ENCODE data around the gene NFKB1. TPM values are rescaled to one million over a fixed set of nuclear protein-coding genes. Genes with fewer than 3 reads are reported as not detected.

The NFKB1 gene
- total and polyA plus RNA-seq, 12 donors, result 8.2 to 49.1 (median 33.9) TPM

DNA sequence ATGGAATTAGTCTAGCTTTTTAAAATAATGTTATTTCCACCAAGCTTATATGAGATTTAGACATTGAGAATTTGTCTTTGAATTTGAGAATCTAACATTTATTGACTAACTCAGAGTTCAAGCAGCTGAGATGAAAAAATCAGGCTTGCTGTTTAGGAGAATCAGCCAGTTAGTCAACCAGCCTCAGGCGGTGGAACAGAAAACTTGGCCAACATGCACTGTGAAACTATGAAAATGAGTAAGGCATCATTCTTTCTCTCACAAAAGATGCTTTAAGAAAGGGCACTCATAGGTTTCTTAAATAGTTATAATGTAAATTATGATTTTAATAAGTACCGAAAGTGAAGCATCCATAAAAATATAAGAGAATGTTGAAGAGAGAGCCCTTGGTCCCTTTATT is 84.2 kb downstream of the NFKB1 start:
- no peak overlapping the region for H3K4me3 ChIP-seq
- 95 to 99% (median 96%) methylated on average over 2 of the region's 2 CpGs for WGBS, 4 donors
- no peak for TF ChIP-seq POLR2A (IDR thresholded peaks at IDR 0.05)
- TF ChIP-seq, protein P1, sequence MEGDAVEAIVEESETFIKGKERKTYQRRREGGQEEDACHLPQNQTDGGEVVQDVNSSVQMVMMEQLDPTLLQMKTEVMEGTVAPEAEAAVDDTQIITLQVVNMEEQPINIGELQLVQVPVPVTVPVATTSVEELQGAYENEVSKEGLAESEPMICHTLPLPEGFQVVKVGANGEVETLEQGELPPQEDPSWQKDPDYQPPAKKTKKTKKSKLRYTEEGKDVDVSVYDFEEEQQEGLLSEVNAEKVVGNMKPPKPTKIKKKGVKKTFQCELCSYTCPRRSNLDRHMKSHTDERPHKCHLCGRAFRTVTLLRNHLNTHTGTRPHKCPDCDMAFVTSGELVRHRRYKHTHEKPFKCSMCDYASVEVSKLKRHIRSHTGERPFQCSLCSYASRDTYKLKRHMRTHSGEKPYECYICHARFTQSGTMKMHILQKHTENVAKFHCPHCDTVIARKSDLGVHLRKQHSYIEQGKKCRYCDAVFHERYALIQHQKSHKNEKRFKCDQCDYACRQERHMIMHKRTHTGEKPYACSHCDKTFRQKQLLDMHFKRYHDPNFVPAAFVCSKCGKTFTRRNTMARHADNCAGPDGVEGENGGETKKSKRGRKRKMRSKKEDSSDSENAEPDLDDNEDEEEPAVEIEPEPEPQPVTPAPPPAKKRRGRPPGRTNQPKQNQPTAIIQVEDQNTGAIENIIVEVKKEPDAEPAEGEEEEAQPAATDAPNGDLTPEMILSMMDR (IDR thresholded peaks at IDR 0.05), result no peak
- H3K36me3 ChIP-seq (replicated peaks in 1 of 2), result peaks cover 0 to 40% of the 10 kb centered on the region in 2 donors
- intact Hi-C loops (cut with DNase I), result no loop called here
- H3K9me3 ChIP-seq (replicated peaks in 1 of 3), result no peaks in the 10 kb centered on the region
- H3K4me1 ChIP-seq (replicated peaks in 1 of 2), result no peaks in the 10 kb centered on the region
- DNase-seq, result no peak
- H3K27me3 ChIP-seq, result no peaks in the 10 kb centered on the region
- no peak overlapping the region for H3K27ac ChIP-seq

DNA sequence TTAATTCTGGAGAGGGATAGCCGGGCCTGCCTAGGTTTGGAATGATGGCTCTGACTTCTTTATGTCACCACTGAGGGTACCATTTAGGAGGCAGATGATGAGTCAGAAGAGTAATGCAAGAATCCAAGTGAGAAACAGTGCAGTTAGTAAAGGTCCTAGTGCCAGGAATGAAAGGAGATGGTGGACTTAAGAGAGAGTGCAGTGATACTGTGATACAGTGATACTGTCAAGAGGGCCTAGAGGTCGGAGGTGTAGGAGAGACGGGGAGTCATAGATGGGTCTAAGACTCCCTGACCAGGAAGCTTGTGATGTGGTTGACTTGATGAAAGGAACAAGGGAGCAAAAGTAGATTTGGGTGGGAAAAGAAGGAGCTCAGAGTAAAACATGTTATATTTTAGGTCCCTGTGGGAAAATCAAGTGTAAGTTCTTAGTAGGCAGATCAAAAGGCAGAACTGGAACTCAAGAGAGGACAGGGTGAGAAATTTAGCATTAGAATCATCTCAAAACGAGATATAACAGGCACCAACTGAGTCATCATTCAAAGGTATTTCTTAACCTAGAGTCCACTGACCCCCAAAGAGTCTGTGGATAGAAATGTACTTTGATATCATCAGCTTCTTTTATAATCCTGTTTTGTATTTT is 85.0 kb downstream of the NFKB1 start:
- H3K4me3 ChIP-seq, result no peak overlapping the region
- DNase-seq, result no peak
- whole genome bisulfite sequencing, 4 donors, result 91 to 94% (median 92%) methylated on average over 4 of the region's 4 CpGs
- H3K4me1 ChIP-seq (replicated peaks in 1 of 2), result no peaks in the 10 kb centered on the region
- no peak for TF ChIP-seq POLR2A (IDR thresholded peaks at IDR 0.05)
- TF ChIP-seq, protein P1 (IDR thresholded peaks at IDR 0.05), result no peak
- peaks cover 0 to 33% of the 10 kb centered on the region in 2 donors for H3K36me3 ChIP-seq (replicated peaks in 1 of 2)
- no peaks in the 10 kb centered on the region for H3K27me3 ChIP-seq
- H3K9me3 ChIP-seq (replicated peaks in 1 of 3), result no peaks in the 10 kb centered on the region
- intact Hi-C loops (cut with DNase I), result no loop called here
- no peak overlapping the region for H3K27ac ChIP-seq

DNA sequence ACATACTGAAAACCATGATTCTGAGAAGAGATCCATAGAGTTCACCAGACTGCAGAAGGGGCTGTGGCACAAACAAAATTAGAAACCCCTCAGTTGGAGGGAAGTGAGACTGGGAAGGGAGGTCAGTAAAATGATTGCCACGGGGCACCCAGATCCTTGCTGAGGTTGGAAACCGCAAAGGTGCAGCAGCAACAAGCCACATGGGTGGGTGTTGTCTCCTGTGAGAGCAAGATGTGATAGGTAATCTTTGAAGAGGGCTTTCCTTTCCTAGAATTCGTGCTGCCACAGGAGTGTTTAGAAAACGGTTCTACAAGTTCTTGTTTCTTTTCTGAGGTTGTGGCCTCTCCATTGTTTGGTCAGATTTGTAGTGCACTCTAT is 85.5 kb downstream of the NFKB1 start:
- Histone ChIP-seq H3K4me1 (replicated peaks in 1 of 2) (no peaks in the 10 kb centered on the region), H3K4me3 (no peak overlapping the region), H3K36me3 (replicated peaks in 1 of 2) (peaks cover 0 to 28% of the 10 kb centered on the region in 2 donors), H3K27ac (no peak overlapping the region), H3K27me3 (no peaks in the 10 kb centered on the region), H3K9me3 (replicated peaks in 1 of 3) (no peaks in the 10 kb centered on the region)
- TF ChIP-seq, protein P1 (IDR thresholded peaks at IDR 0.05), result no peak
- TF ChIP-seq POLR2A (IDR thresholded peaks at IDR 0.05), result no peak
- no peak for DNase-seq
- intact Hi-C loops (cut with DNase I), result no loop called here
- WGBS, 4 donors, result 86 to 94% (median 89%) methylated on average over 4 of the region's 4 CpGs

DNA sequence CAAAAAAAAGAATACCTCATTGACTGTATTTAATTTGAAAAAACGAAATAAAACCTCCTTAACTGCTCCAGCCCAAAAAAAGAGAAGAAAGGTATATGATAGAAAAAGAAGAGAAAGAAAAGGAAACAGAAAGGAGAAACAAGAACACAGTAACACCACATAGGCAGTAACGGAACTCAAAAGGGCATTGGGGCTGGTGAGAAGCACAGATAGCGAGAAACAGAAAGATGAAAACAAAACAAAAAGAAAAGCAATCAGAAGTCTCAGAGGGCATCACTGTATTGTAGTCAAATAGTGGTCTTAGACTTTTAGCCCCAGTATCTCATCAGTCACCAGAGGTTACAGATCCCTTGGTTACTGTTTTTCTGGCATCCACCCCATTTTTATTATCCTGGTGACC is 88.6 kb downstream of the NFKB1 start:
- Histone ChIP-seq H3K4me3 (no peak overlapping the region), H3K27me3 (no peaks in the 10 kb centered on the region), H3K36me3 (replicated peaks in 1 of 2) (peaks cover 0 to 4% of the 10 kb centered on the region in 2 donors), H3K4me1 (replicated peaks in 1 of 2) (no peaks in the 10 kb centered on the region), H3K27ac (no peak overlapping the region), H3K9me3 (replicated peaks in 1 of 3) (no peaks in the 10 kb centered on the region)
- WGBS, 4 donors, result 60 to 91% (median 76%) methylated on average over 3 of the region's 3 CpGs
- TF ChIP-seq, protein P1 (IDR thresholded peaks at IDR 0.05), result no peak
- TF ChIP-seq POLR2A (IDR thresholded peaks at IDR 0.05), result no peak
- intact Hi-C loops (cut with DNase I), result loop anchor here in 1 of 2 donors (10.0 kb wide), 1 partner anchor 85 kb away; the partner anchor contains the start of gene NFKB1
- DNase-seq, result no peak

All from adrenal gland (tissue), 12 donors.